GM04504 (cell line): ENCODE results near the gene DNAH8.

Experiments used
- DNase-seq: peaks from one replicate; pipeline ENCODE4 v3.0.0-alpha.2; 2012; ENCODE audit warnings: low read depth

DNAH8 gene

GRCh38 chr6:39075807-39076622, 360.9 kb downstream of the DNAH8 start:
- no peak for DNase-seq

GRCh38 chr6:39076623-39077535, 361.8 kb downstream of the DNAH8 start:
- DNase-seq, result no peak

DNA sequence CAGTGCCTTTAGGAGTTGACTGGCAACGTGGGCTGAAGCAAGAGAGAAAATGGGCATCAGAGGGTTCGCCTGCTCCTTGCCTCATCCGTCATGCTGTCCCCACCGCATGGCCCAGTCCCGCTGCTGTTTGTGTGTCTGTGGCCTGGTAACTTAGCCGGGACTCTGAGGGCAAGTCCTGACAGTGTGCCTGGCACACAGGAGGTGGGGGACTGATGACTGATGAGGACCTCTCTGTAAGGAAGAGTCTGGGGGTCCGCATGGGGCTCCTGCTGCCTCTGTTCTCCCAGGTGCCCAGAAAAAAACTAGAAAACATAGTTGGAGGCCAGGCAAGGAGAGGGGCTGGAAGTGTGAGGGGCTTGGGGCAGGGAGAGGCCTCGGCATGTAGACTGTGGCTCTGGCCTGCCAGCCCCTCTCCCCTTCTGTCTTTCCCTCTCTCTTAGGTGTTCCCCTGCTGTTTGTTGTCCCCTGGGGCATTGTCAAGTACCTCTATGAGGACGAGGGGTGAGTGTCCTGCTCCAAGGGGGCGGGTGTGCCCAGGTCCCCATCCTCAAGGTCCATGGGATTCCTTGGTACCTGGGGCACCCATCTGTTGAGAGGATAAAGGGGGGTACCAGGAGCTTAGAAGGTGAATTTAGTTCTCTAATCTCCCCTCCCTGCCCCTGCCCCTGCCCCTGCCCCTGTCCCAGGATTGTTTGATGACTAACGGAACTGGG, 362.9 kb downstream of the DNAH8 start:
- DNase-seq, result no peak

GRCh38 chr6:39078695-39079094, 363.6 kb downstream of the DNAH8 start:
- no peak for DNase-seq

DNA sequence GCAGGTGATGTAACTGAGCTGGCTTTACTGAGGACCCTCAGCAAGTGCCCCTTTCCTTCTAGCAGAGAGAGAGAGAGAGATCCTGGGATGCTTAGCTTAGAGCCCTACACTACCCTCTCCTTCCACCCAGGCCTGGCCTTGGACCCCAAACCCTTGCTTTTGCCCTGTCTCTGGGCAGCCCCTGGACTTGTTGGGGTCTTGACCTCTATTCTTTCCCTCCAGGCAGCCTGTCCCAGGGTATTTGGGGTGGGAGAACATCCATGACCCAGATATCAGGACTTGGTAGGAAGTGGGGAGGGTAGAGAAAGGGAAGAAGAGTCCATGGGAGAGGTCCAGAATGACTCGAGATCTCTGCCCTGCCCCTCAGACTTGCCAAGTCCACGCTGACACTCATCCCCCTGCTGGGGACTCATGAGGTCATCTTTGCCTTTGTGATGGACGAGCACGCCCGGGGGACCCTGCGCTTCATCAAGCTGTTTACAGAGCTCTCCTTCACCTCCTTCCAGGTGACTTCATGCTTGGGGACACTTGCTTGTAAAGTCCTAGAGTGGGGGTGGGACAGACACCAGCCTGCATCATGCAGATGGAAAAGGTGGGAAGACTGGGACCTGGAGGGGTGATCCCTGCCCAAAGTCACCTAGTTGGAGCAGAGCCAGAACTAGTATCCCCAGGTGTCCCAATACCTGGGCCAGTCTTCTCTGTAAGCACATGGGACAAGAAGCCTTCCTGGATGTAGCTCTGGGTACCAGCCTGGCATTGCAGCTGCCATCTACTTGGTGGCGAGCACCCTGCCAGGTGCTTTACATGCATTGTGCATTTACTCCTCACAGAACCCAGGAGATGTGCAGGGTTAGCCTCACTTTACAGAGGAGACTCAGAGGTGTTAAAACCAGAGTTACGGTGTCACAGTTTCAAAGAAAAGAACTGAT, 364.4 kb downstream of the DNAH8 start:
- DNase-seq, result no peak
